GM23248 (cell line): ENCODE results near the gene ADAMTSL3. TPM values are rescaled to one million over a fixed set of nuclear protein-coding genes. Genes with fewer than 3 reads are reported as not detected.
A peak's percentile ranks its signal among the peaks of the same experiment; 100 is the strongest.

ENCODE experiments used
- DNase-seq: peaks from one replicate; pipeline ENCODE4 v3.0.0-alpha.2; 2015
- H2AFZ ChIP-seq: fragments of 200-600 bp; sonication (generic); 2 replicates; pipeline ENCODE4 v1.6.1; 2016; ENCODE audit warnings: antibody characterized with exemption
- H3F3A ChIP-seq: fragments of 200-600 bp; sonication (generic); 2 replicates; pipeline ENCODE4 v1.6.1; 2016; ENCODE audit warnings: mild to moderate bottlenecking, antibody characterized with exemption, mixed run types; ENCODE audit not compliant: insufficient read depth
- H3K27ac ChIP-seq: fragments of 200-600 bp; sonication (generic); 2 replicates; pipeline ENCODE4 v1.5.1; 2016; ENCODE audit warnings: mild to moderate bottlenecking
- H3K27me3 ChIP-seq: fragments of 200-600 bp; sonication (generic); replicated peaks from 2 replicates; pipeline ENCODE4 v1.6.1; 2016; ENCODE audit warnings: mild to moderate bottlenecking; ENCODE audit not compliant: insufficient read depth
- H3K36me3 ChIP-seq: fragments of 200-600 bp; sonication (generic); 2 replicates; pipeline ENCODE4 v1.6.1; 2016; ENCODE audit warnings: low read depth, mild to moderate bottlenecking
- H3K4me1 ChIP-seq: fragments of 200-600 bp; sonication (generic); 2 replicates; pipeline ENCODE4 v1.6.1; 2016; ENCODE audit warnings: mild to moderate bottlenecking; ENCODE audit not compliant: insufficient read depth
- H3K4me2 ChIP-seq: fragments of 200-600 bp; sonication (generic); one replicate; pipeline ENCODE4 v1.6.1; 2016; ENCODE audit warnings: mild to moderate bottlenecking; ENCODE audit not compliant: unreplicated experiment
- H3K4me3 ChIP-seq: fragments of 200-600 bp; sonication (generic); 2 replicates; pipeline ENCODE4 v1.5.1; 2016; ENCODE audit warnings: mild to moderate bottlenecking
- H3K79me2 ChIP-seq: fragments of 200-600 bp; sonication (generic); 2 replicates; pipeline ENCODE4 v1.6.1; 2016; ENCODE audit warnings: mild to moderate bottlenecking; ENCODE audit not compliant: insufficient read depth
- H3K9ac ChIP-seq: fragments of 200-600 bp; sonication (generic); 2 replicates; pipeline ENCODE4 v1.6.1; 2016; ENCODE audit warnings: mild to moderate bottlenecking
- H3K9me2 ChIP-seq: fragments of 200-600 bp; sonication (generic); 2 replicates; pipeline ENCODE4 v1.6.1; 2016; ENCODE audit warnings: mixed run types, mild to moderate bottlenecking, moderate library complexity; ENCODE audit not compliant: insufficient read depth
- H3K9me3 ChIP-seq: fragments of 200-600 bp; sonication (generic); one replicate; pipeline ENCODE4 v1.6.1; 2017; ENCODE audit warnings: low read depth
- H4K20me1 ChIP-seq: fragments of 200-600 bp; sonication (generic); 2 replicates; pipeline ENCODE4 v1.6.0; 2016; ENCODE audit not compliant: insufficient read depth
- EZH2 ChIP-seq: fragments of 200-600 bp; sonication (generic); IDR thresholded peaks from 2 replicates; pipeline ENCODE4 v1.6.1; 2018; ENCODE audit warnings: antibody characterized with exemption, mild to moderate bottlenecking; ENCODE audit not compliant: insufficient read depth, poor library complexity, severe bottlenecking
- EZH2phosphoT487 ChIP-seq: fragments of 200-600 bp; sonication (generic); IDR thresholded peaks from 2 replicates; pipeline ENCODE4 v1.6.1; 2018; ENCODE audit warnings: antibody characterized with exemption, moderate library complexity, mild to moderate bottlenecking, low read depth; ENCODE audit not compliant: insufficient read depth
- WGBS, 2 experiments: methylation state at CpG; one replicate each; pipeline ENCODE4 v1.1.6; 2015 to 2017; ENCODE audit warnings: low lambda C conversion rate in 2 of 2, low coverage in 1 of 2; ENCODE audit errors: missing lambda C conversion rate in 2 of 2; 5-methylcytosine and 5-hydroxymethylcytosine counted together
- in situ Hi-C: fragments of 300-500 bp; cut with MboI; formaldehyde crosslinking; loops from 2 replicates; pipeline ENCODE4 v1.15.0; 2020
- polyA plus RNA-seq: library from polyadenylated mRNA; unstranded; fragments of >200 nt; fragmentation: Nextera tagmentation; extraction: Ambion mirVana; gene quantifications from 2 replicates; pipeline ENCODE4 v1.2.1, GENCODE V29; 2016
- total RNA-seq: library from RNA; depleted of rRNA; stranded (reverse); fragments of >200 nt; shearing (Covaris generic); gene quantifications from 2 replicates; pipeline ENCODE4 v1.2.3, GENCODE V29; 2014

ADAMTSL3 gene
- total and polyA plus RNA-seq, 2 experiments from 2014 or later = not detected

DNA sequence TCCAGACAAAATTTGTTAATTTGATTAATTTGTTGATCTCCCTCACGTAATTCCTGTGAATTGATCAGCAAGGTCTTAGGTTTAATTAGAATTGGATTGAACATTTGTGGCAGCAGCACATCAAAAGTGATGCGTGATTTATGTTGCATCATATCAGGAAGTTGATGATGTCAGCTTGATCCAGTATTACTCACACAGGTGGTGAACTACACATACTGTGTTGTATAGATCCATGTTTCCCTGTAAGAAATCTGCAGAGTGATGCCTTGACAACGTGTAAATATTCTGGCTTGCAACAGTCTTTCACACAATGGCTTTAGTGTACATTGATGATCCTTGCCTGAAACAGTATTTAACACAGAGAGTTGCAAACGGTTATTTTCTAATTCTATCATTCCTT lies 200.4 kb downstream of the ADAMTSL3 start:
- Histone ChIP-seq H3K9me3 (no peaks in the 10 kb centered on the region), H3K4me2 (no peak overlapping the region), H4K20me1 (no peaks in the 10 kb centered on the region), H3K27ac (no peak overlapping the region), H3K79me2 (no peaks in the 10 kb centered on the region), H3K27me3 (no peaks in the 10 kb centered on the region), H3K36me3 (no peaks in the 10 kb centered on the region), H3K9ac (no peak overlapping the region), H3K4me3 (no peak overlapping the region), H3K9me2 (no peaks in the 10 kb centered on the region), H2AFZ (no peak overlapping the region), H3F3A (peaks cover 6% of the 10 kb centered on the region; the same call in 1 of the 2 replicates), H3K4me1 (0 out of 2 replicates have a peak, but pooled peaks cover 3% of the 10 kb centered on the region)
- in situ Hi-C loops = loop anchor here (25.0 kb wide), 1 partner anchor 592 kb away; no protein-coding TSS in a partner anchor
- 75 to 82% methylated on average over 4 of the region's 4 CpGs for WGBS, 2 experiments
- no peak for DNase-seq
- no peak for TF ChIP-seq EZH2
- no peak for TF ChIP-seq EZH2phosphoT487

DNA sequence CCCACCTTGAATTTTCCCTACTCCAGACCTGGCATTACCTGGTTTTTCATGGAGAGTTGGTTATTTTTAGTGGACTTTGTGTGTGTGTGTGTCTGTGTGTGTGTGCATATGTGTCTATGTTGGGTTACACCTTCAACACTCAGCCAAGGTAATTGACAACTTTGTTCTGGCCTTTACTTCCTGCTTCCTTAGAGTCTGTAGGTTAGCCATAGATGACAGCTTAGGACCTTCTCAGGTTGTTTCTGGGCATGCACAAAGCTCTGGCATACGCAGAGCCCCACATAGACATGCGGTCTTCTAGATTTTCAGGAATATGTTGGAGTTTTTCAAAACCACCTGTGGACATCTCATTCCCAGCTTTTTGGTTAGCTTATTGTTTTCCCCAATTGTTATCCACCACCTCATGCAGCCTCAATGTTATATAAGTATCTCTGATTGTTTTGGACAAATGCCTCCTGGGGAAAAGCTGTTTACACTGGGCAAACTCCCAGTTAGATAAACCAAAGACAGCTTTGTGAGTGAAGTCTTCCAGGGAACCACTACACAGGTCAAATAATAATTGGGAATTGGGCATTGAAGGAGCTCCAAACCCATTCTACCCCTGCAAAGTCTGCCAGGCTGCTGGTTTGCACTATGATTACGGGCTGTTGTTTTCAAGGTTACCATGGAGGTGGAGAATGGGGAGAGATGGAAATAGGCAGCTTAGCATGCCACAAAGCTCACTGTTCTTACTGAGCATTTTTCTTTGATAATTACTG lies 201.2 kb downstream of the ADAMTSL3 start:
- H3K4me2 ChIP-seq = no peak overlapping the region
- no peaks in the 10 kb centered on the region for H3K27me3 ChIP-seq
- H3K9me2 ChIP-seq = no peaks in the 10 kb centered on the region
- no peaks in the 10 kb centered on the region for H3K79me2 ChIP-seq
- no peaks in the 10 kb centered on the region for H3K9me3 ChIP-seq
- H3K9ac ChIP-seq = no peak overlapping the region
- no peak overlapping the region for H3K27ac ChIP-seq
- H3F3A ChIP-seq = no peaks in the 10 kb centered on the region
- DNase-seq = no peak
- H3K36me3 ChIP-seq = no peaks in the 10 kb centered on the region
- H3K4me3 ChIP-seq = no peak overlapping the region
- WGBS, 2 experiments = 93% methylated on average over 3 of the region's 3 CpGs
- H4K20me1 ChIP-seq = no peaks in the 10 kb centered on the region
- H3K4me1 ChIP-seq = no peaks in the 10 kb centered on the region
- in situ Hi-C loops = loop anchor here (25.0 kb wide), 1 partner anchor 593 kb away; no protein-coding TSS in a partner anchor
- H2AFZ ChIP-seq = no peak overlapping the region
- TF ChIP-seq EZH2 (no peak), EZH2phosphoT487 (no peak)

DNA sequence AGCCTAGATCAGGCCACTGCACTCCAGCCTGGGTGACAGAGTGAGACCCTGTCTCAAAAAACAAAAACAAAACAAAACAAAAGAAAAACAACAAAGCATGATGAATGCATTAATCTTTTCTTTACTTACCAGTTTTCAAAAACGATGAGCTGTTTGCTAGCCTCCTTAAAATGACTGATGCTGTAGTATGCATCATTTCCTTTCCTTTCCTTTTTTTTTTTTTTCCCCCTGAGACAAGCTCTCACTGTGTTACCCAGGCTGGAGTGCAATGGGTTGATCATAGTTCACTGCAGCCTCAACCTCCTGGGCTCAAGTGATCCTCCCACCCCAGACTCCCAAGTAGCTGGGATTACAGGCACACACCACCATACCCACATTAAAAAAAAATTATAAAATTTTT lies 202.0 kb downstream of the ADAMTSL3 start:
- Histone ChIP-seq H3K27ac (no peak overlapping the region), H3K4me3 (no peak overlapping the region), H3F3A (no peaks in the 10 kb centered on the region), H3K36me3 (no peaks in the 10 kb centered on the region), H3K9ac (no peak overlapping the region), H3K4me2 (no peak overlapping the region), H3K79me2 (no peaks in the 10 kb centered on the region), H4K20me1 (no peaks in the 10 kb centered on the region), H2AFZ (no peak overlapping the region), H3K27me3 (no peaks in the 10 kb centered on the region), H3K9me3 (no peaks in the 10 kb centered on the region), H3K9me2 (no peaks in the 10 kb centered on the region), H3K4me1 (no peaks in the 10 kb centered on the region)
- DNase-seq = peak; percentile 42
- in situ Hi-C loops = loop anchor here (25.0 kb wide), 1 partner anchor 594 kb away; no protein-coding TSS in a partner anchor
- TF ChIP-seq EZH2phosphoT487 (no peak), EZH2 (no peak)
- 5 to 6% methylated on average over 1 of the region's 1 CpG for WGBS, 2 experiments

DNA sequence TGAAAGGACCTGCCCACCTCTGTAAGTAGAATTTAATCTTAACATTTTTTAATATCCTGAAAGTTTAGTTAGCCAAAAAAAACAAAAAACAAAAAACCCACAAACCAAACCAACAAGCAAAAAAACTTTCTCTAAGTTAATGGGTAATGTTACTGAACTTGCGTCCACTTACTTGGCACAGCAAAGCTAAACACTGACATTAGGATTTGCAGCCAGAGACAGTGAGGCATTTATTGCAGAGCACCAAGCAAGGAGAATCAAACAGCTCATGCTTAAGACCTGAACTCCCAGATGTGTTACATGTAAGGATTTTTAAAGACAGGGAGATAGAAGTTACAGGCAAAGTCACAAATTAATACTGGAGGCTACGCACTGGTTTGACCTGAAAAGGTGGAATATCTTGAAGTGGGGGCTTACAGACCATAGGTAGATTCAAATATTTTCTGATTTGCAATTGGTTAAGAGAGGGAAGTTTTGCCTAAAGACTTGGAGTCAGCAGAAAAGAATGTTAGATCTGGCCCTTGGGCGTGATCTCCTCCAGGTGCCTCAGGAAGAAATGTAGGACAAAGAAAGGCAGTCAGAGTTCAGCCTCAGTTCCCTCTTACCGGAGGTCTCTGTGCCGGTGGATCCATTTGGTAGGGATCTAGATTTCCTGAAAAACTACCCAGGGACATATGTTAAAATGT lies 205.0 kb downstream of the ADAMTSL3 start:
- no peaks in the 10 kb centered on the region for H3K9me2 ChIP-seq
- DNase-seq = no peak
- no peaks in the 10 kb centered on the region for H3K36me3 ChIP-seq
- no peaks in the 10 kb centered on the region for H3K4me1 ChIP-seq
- no peaks in the 10 kb centered on the region for H3K79me2 ChIP-seq
- H3F3A ChIP-seq = no peaks in the 10 kb centered on the region
- no peak overlapping the region for H2AFZ ChIP-seq
- TF ChIP-seq EZH2phosphoT487 (no peak), EZH2 (no peak)
- H3K27me3 ChIP-seq = no peaks in the 10 kb centered on the region
- in situ Hi-C loops = loop anchor here (25.0 kb wide), 1 partner anchor 597 kb away; no protein-coding TSS in a partner anchor
- no peak overlapping the region for H3K9ac ChIP-seq
- no peaks in the 10 kb centered on the region for H4K20me1 ChIP-seq
- H3K9me3 ChIP-seq = no peaks in the 10 kb centered on the region
- WGBS, 2 experiments = 92 to 93% methylated on average over 5 of the region's 5 CpGs
- H3K27ac ChIP-seq = no peak overlapping the region
- no peak overlapping the region for H3K4me2 ChIP-seq
- H3K4me3 ChIP-seq = no peak overlapping the region
